GM18526 (cell line): Measurements from ENCODE around the gene TPPP.

Source experiments
- POLR2A ChIP-seq: IDR thresholded peaks from 3 replicates; pipeline ENCODE4 v1.6.1; 2011; ENCODE audit not compliant: insufficient read length; ENCODE audit errors: extremely low read depth

The TPPP gene

GRCh38 chr5:620152-620551 lies 73.0 kb downstream of the TPPP start:
- TF ChIP-seq POLR2A = no peak

- TF ChIP-seq POLR2A = no peak
Measured at GRCh38 chr5:619444-619843, 73.7 kb downstream of the TPPP start.

DNA sequence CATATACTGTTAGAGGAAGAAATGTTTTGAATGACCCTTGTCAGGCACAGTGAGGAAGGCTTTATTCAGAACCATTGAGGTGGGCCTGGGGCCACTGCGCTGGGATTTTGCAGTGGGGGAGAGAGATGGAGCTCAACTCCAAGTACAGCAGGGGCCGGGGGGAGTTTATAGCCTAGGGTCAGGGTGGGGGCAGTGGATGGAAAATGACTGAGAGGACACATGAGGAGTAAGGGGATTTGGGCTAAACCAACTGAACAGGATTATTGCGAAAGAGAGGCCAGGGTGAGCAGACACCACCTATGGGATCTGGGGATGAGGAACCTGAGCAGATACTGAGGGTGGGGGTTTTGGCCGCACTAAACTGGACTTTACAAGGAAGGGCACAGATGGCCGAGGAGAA lies 74.7 kb downstream of the TPPP start:
- no peak for TF ChIP-seq POLR2A

DNA sequence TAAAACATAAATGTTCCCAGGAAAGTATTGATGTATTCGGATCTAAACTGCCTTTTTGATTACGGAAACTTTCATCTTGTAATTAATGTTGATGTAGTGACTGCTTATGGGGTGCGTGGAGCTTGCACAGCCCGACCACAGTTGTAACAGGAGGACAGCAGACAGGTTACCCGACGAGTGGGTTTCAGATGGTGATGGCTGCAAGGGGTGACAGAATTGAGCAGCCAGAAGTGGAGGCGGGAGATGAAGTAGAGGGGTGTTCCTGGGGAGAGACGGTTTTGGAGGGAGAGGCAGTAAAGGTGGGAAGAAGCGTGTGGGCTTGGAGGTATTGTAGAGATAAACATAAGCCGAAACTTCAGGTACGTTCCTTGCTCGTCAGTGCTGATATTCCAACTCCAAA lies 75.3 kb downstream of the TPPP start:
- TF ChIP-seq POLR2A = no peak

- no peak for TF ChIP-seq POLR2A
Measured at GRCh38 chr5:616484-617039, 76.6 kb downstream of the TPPP start.

GRCh38 chr5:612498-613424 lies 80.4 kb downstream of the TPPP start:
- TF ChIP-seq POLR2A = no peak

- peak; percentile 69 for TF ChIP-seq POLR2A
Measured at GRCh38 chr5:611731-612486, 81.2 kb downstream of the TPPP start, which contains the start of gene CEP72. CEP72 (plus strand) TSS chr5:612340; CDS start chr5:612362, 22 bp downstream.

DNA sequence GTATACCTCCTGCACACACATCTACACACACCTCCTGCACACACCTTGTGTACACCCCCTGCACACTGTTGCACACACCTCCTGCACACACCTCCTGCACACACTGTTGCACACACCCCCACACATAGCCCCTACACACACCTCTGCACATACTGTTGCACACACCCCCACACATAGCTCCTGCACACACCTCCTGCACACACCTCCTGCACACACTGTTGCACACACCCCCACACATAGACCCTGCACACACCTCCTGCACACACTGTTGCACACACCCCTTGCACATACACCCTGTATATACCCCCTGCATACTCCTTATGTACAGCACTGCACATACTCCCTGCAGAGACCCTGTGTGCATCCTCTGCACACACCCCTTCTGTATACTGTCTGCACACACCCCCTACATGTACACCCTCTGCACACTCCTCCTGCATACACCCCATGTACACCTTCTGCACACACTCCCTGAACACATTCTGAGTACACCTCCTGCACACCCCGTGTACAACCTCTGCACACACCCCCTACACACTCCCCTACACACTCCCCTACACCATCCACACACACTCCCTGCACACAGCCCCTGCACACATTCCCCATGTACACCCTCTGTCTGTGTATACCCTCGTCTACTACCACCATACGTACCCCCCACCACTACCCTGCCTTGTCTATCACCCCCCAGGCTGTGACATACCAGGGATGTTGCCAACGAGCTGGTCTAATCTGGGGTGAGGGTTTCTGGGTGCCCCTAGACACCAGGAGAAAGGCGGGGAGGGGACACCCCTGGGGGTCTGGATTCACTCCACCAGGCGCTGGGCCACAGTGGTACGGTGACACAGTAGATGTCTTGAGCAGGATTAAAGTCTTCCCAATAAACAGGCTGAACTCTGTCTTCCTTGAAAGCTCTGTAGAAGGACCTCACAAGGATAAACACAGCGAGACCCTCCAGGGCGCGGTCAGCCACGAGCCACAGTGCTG lies 82.1 kb downstream of the TPPP start:
- TF ChIP-seq POLR2A = no peak

- no peak for TF ChIP-seq POLR2A
Measured at GRCh38 chr5:610011-610743, 83.0 kb downstream of the TPPP start.
